GM12864 (cell line): ENCODE measurements around the gene PERP.

ENCODE experiments used
- DNase-seq: peaks from one replicate; pipeline ENCODE4 v3.0.0-alpha.2; 2011; ENCODE audit warnings: low read depth
- H3K4me3 ChIP-seq: 2 replicates; pipeline ENCODE4 v1.5.1; 2011; ENCODE audit warnings: mild to moderate bottlenecking, low read depth, low read length, control low read depth
- CTCF ChIP-seq: IDR thresholded peaks from 2 replicates; pipeline ENCODE4 v1.5.1; 2011; ENCODE audit warnings: low read depth, mild to moderate bottlenecking, moderate library complexity, low read length, control low read depth, inconsistent platforms; ENCODE audit errors: missing control alignments

The PERP gene

GRCh38 chr6:138093632-138094031 is 13.6 kb downstream of the PERP start:
- DNase-seq = no peak
- H3K4me3 ChIP-seq = no peak overlapping the region
- no peak for TF ChIP-seq CTCF

GRCh38 chr6:138092686-138093085 is 14.5 kb downstream of the PERP start:
- no peak for TF ChIP-seq CTCF
- H3K4me3 ChIP-seq = no peak overlapping the region
- DNase-seq = no peak

GRCh38 chr6:138089325-138089724 is 17.9 kb downstream of the PERP start:
- TF ChIP-seq CTCF = no peak
- DNase-seq = no peak
- H3K4me3 ChIP-seq = no peak overlapping the region

GRCh38 chr6:138088326-138088762 is 18.9 kb downstream of the PERP start:
- no peak overlapping the region for H3K4me3 ChIP-seq
- DNase-seq = no peak
- TF ChIP-seq CTCF = no peak

- no peak for TF ChIP-seq CTCF
- DNase-seq = no peak
- H3K4me3 ChIP-seq = no peak overlapping the region
Measured at GRCh38 chr6:138087593-138088325, 19.5 kb downstream of the PERP start.

- no peak overlapping the region for H3K4me3 ChIP-seq
- no peak for TF ChIP-seq CTCF
- no peak for DNase-seq
Measured at GRCh38 chr6:138086573-138087196, 20.5 kb downstream of the PERP start.

- TF ChIP-seq CTCF = no peak
- no peak for DNase-seq
- H3K4me3 ChIP-seq = no peak overlapping the region
Measured at GRCh38 chr6:138085839-138086222, 21.4 kb downstream of the PERP start.
